ENCODE measurements around the gene NMD3.
"Not testable (repeated sequence)": the region's sequence is repeated elsewhere in the genome, so short reads cannot be mapped to it uniquely, and the experiment has no call there.

Gene NMD3

GRCh38 chr3:161220850-161221753 lies at the start of gene NMD3:
Gene NMD3 (plus strand): TSS chr3:161221311. CDS start chr3:161222014, 703 bp downstream.
- peak; percentile 89 for DNase-seq

GRCh38 chr3:161171639-161172552 lies 49.2 kb upstream of the NMD3 start:
- no peak for DNase-seq

GRCh38 chr3:161175506-161175905 lies 45.6 kb upstream of the NMD3 start:
- peak; percentile 22 to 51 for DNase-seq

- peak; percentile 14 to 37 for DNase-seq
Measured at GRCh38 chr3:161177991-161178390, 43.1 kb upstream of the NMD3 start.

GRCh38 chr3:161181371-161181770 lies 39.7 kb upstream of the NMD3 start:
- DNase-seq: not testable (repeated sequence)

- DNase-seq: no peak
Measured at GRCh38 chr3:161187046-161187445, 34.1 kb upstream of the NMD3 start.

GRCh38 chr3:161197855-161198850 lies 23.0 kb upstream of the NMD3 start:
- DNase-seq: no peak

GRCh38 chr3:161199926-161200325 lies 21.2 kb upstream of the NMD3 start:
- no peak for DNase-seq

- no peak for DNase-seq
Measured at GRCh38 chr3:161203485-161204098, 17.5 kb upstream of the NMD3 start.

GRCh38 chr3:161208931-161209330 lies 12.2 kb upstream of the NMD3 start:
- peak in 1 of 2 experiments; percentile 15 for DNase-seq

GRCh38 chr3:161212171-161212771 lies 8.8 kb upstream of the NMD3 start:
- DNase-seq: no peak

GRCh38 chr3:161212906-161213305 lies 8.2 kb upstream of the NMD3 start:
- DNase-seq: no peak

GRCh38 chr3:161213644-161214043 lies 7.5 kb upstream of the NMD3 start:
- DNase-seq: no peak

GRCh38 chr3:161215185-161215584 lies 5.9 kb upstream of the NMD3 start:
- no peak for DNase-seq

- no peak for DNase-seq
Measured at GRCh38 chr3:161217496-161217895, 3.6 kb upstream of the NMD3 start.

GRCh38 chr3:161219495-161219894 lies 1.6 kb upstream of the NMD3 start:
- DNase-seq: no peak

GRCh38 chr3:161221806-161222600 lies 892 bp downstream of the NMD3 start:
- DNase-seq: no peak

GRCh38 chr3:161222662-161223061 lies 1.6 kb downstream of the NMD3 start:
- DNase-seq: no peak

GRCh38 chr3:161224786-161225185 lies 3.7 kb downstream of the NMD3 start:
- DNase-seq: no peak

GRCh38 chr3:161230621-161231171 lies 9.6 kb downstream of the NMD3 start:
- DNase-seq: no peak
